NOMO-1 (cell line): Measurements from ENCODE around the gene NUP98.
"Not testable (repeated sequence)": the region's sequence is repeated elsewhere in the genome, so short reads cannot be mapped to it uniquely, and the experiment has no call there.

Experiments
- DNase-seq, 2 experiments: peaks; one replicate each; lab custom pipeline; 2025; ENCODE audit not compliant: unreplicated experiment in 2 of 2; lab: John Stamatoyannopoulos, UW

Gene NUP98

DNA sequence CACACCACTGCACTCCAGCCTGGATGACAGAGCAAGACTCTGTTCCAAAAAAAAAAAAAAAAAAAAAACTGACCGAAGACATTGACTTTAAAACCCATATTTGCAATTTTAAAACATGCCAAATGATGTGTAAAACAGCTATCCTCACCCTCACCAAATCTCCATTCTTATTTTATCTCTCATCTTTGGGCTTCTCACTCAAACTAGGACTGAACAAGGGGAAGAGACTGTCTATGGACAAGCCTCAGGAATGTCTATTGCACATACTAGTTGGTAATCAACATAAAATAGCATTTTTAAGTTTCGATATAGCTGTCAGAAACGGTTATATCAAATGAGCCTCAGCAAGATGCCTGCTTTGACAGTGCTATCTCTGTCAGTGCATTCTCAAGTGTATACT, 118.3 kb downstream of the NUP98 start:
- no peak for DNase-seq

GRCh38 chr11:3675971-3676370, 121.4 kb downstream of the NUP98 start:
- no peak for DNase-seq

DNA sequence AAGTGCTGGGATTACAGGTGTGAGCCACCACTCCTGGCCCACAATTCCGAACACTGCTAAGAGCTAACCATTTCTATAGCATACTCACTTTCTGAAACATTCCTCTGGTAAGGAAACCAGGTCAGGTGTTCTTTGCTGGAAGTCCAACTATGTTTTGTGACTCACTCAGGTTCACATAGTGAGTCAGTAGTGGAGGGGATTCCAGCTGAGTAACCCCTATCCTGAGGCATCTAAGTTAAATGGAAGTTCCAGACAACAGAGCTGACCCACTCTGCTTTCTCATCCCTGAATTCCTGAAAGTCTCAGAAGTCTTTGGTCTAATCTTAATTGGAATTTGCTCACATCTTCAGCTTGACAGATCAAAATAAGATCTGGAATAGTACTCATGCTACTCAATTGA, 123.2 kb downstream of the NUP98 start:
- no peak for DNase-seq

DNA sequence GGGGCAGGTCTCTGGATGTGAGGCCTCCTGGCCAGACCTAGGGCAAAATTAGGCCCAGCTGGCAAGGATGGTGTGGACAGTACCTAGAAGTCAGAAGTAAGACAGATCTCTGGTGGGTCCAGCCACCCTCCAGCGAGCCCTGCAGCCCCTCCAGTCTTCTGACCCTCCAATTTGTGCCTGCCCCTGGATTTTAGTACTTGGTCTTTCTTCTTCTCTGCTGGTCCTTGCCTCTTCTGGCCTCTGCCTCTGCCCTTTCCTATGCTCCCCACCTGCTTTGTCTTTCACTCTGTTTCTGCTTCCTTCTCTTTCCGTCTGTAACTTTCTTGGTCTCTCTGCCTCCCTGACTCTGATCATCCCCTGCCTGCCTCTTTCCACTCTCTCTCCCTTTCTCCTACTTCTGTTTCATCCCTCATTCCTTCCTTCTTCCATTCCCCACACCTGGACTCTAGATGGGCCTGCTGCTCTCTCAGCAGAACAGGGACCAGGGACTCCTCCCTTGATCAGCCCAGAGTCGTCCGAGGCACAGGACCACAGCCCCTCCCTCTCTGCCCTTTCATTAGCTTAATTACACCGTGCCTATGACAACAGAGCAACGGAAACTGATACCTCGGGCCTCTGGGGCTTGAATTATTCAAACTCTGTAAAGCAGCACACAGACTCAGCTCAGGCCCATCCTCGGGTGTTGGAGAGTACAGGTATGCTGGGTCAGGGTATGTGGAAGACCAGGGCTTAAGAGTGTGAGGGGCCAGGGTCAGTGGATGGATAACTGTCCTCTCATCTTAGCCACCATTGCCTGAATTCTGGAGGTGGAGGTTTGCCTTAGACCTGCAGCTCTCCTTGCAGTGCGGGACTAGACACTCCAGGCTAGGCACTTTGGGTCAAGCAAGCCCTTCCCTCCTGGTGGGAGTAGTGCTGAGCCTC, 125.8 kb downstream of the NUP98 start, which contains the start of gene CHRNA10:
Gene CHRNA10 (minus strand): TSS at position 51 of the 921 bp plus-strand sequence. CDS start 72 bp downstream, outside the sequence.
- DNase-seq, result no peak

DNA sequence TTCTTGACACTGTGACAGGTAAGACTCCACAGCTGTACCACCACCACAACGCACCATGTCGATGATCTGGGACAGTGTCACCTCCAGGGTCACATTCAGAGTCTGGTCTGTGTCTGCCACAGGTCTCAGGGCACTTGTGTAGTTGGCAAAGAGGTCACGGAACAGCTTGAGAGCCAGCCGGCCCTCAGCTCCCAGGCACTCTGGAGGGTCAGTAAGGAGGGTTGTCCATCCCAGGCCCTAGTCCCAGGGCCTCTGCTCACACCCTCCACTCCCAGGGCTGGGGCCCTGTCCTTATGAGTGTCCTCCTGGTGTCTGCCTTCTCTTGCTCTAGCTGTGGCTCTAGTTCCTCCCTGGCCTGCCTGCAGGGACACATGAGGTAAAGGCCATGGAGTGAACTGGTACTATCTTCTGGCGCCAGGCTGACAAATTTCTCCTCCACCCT, 127.6 kb downstream of the NUP98 start:
- no peak for DNase-seq

DNA sequence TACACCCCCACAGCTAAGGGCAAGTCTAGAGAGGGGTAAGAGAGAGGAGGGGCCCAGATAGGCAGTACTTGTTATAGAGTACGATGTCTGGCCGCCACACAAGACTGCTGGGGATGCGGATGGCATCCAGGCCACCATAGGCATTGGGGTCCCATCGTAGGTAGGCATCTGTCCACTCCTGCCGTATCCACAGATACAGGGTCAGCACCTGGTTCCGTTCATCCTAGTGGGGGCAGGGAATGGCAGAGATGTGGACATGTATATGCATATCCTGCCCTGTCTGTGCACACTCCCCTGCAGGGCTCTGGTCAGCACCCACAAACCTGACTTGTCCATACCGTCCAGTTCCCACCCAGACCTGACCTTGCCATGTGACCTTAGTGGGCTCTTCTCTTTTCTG, 128.2 kb downstream of the NUP98 start:
- DNase-seq, result no peak

DNA sequence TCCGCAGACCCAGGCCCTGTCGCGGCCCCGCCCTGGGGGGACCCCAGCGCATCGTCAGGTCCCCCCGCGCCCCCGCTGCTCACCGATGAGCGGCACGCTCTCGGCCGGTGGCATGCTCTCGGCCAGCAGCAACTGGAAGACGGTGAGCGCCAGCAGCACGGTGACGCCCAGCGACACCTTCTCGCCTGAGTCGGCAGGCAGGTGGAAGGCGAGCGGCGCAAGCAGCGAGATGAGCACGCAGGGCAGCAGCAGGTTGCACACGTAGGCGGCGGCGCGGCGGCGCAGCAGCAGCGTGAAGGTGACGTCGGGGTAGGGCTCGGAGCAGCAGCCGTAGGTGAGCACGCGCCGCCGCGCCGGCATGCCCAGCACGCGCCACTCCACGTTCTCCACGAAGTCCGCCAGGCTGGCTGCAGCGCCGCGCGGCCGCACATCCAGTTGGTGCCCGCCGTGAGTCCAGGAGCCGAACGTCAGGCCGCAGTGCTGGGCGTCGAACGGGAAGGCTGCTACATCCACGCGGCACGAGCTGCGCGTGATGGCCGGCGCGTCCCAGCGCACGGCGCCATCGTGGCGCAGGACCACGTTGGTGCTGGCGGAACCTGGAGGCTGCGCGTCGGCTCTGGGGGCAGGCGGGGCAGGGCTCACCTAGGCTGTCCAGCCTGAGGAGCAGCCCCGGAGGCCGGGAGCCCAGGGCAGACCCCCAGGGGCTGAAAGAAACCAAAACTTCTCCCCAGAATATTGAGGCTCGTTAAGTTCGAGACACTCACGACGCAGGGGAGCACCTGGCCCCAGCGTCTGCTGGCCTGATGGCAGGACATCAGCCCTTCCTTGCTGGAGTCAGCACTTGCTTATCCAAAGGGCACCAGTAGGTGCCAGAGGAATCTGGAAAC, 130.0 kb downstream of the NUP98 start:
- DNase-seq, result no peak

- DNase-seq, result no peak
These were observed 131.3 kb downstream of the NUP98 start for GRCh38 chr11:3666023-3666530.

GRCh38 chr11:3665336-3666022, 131.9 kb downstream of the NUP98 start:
- DNase-seq, result no peak

DNA sequence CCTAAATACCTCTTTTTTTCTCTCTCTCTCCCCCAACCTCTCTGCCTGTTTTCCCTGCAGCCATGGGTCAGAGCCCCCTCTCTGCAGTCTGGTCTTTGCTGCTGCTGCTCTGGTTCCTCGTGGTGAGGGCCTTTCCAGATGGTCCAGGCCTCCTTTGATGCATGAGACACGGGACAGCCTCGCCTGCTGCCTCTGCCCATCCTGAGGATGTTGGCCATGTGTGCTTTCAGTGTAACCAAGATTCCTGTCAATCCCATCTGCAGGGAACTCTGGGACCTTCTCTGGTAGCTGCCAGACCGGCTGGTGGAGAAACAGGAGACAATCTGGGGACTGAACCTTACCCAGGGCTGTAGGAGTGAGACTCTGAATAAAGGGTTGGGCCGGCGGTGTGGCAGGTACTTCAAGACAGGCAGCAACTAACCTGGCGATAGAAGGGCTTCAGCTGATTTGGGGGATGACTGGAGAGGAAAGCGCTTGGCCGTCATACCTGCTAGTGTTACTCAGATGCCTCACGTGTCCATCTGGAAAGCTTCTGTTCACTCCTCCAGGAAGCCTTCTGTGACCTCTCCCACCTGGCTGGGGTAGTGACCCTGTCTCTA, 133.2 kb downstream of the NUP98 start:
- DNase-seq, result no peak

DNA sequence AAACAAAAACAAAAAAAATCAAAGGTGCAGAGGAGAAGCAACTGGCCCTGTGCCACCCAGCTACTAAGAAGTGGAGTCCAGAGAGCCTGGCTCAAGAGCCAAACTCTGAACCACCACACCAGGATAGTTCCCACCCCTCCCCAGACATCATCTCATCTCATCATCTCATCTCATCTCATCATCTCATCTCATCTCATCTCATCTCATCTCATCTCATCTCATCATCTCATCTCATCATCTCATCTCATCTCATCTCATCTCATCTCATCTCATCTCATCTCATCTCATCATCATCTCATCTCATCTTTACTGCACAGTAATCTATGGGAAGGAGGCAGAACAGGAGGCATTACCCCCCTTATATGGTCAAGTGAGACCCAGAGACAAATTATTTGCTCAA, 134.5 kb downstream of the NUP98 start:
- no peak for DNase-seq

DNA sequence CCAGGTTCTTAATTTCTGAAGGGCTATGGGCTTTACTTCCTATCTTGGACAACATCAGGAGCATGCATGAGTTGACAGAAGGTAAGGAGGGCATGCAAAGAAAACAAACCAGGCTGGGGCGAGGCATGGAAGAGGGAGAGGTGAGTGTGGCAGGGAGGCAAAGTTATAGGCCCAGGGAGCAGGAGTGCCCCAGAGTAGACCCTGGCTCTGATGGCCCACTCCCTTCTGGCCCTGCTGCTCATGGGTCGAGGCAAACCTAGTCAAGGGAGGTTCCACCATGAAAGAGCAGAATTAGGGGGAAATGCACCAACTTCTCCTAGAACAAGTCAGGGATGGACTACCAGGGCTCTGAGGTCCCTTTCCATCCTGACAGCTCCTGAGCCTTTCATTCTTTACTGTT, 136.4 kb downstream of the NUP98 start:
- no peak for DNase-seq

- DNase-seq, result no peak
These were observed 137.5 kb downstream of the NUP98 start for GRCh38 chr11:3659595-3660515.

DNA sequence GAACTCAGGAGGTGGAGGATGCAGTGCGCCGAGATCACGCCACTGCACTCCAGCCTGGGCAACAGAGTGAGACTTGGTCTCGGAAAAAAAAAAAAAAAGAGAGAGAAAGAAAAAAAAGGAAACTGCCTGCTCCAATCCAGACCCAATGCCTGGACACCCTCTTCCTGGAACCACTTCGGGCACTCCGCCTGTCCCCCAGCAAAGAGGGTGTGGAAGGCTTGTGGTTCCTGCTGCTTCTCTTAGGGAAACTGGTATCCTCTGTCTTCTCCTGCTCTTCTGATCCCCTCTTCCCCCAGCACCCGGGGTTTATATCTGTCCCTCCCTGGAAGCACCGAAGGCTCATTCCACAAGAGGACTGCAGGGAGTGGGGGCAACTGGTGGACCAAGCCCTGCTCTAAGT, 139.1 kb downstream of the NUP98 start:
- no peak for DNase-seq

- DNase-seq, result not testable (repeated sequence)
These were observed 140.0 kb downstream of the NUP98 start for GRCh38 chr11:3657331-3657730.

GRCh38 chr11:3655547-3655946, 141.8 kb downstream of the NUP98 start:
- DNase-seq, result no peak

DNA sequence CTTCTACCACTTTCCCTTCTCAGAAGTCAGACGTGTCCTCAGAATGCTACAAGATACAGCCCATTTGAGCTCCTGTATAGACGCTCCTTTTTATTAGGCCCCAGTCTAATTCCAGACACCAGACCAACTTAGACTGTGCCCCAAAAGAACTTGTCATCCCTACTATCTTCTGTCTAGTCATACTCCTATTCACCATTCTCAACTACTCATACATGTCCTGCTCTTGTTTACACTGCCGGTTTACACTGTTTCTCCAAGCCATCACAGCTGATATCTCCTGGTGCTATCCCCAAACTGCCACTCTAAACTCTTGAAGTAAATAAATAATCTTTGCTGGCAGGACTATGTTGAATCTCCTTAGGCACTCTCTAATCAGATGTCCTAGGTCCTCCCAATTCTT, 144.8 kb downstream of the NUP98 start:
- not testable (repeated sequence) for DNase-seq

DNA sequence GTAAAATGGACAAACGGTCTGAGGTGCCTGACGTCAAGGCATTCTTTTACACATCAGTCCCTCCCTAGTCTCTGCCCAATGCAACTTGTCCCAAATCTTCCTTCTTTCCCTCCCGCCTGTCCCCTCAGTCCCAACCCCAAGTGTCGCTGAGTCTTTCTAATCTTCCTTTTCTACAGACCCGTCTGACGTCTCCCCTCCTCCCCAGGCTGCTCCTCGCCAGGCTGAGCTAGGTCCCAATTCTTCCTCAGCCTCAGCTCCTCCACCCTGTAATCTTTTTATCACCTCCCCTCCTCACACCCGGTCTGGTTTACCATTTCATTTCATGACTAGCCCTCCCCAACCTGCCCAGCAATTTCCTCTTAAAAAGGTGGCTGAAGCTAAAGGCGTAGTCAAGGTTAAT, 148.0 kb downstream of the NUP98 start:
- DNase-seq, result not testable (repeated sequence)

DNA sequence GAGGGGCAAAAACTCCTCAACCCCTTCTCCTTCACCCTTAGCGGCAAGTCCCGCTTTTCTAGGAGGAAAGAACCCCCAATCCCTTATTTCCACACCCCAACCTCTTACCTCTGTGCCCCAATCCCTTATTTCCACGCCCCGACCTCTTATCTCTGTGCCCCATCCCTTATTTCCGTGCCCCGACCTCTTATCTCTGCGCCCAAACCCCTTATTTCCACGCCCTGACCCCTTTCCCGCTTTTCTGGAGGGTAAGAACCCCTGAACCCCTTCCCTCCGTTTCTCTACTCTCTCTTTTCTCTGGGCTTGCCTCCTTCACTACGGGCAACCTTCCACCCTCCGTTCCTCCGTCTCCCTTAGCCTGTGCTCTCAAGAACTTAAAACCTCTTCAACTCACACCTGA, 148.5 kb downstream of the NUP98 start:
- not testable (repeated sequence) for DNase-seq
